BJ (cell line): ENCODE measurements around the gene APOC4. TPM values are rescaled to one million over a fixed set of nuclear protein-coding genes. Genes with fewer than 3 reads are reported as not detected.
"Not testable (repeated sequence)": the region's sequence is repeated elsewhere in the genome, so short reads cannot be mapped to it uniquely, and the experiment has no call there.

Source experiments
- CTCF ChIA-PET: fragments of 350-600 bp; formaldehyde crosslinking; extraction: SDS; loops from one replicate; lab custom pipeline; 2021; ENCODE audit warnings: antibody characterized with exemption, inconsistent platforms; lab: Yijun Ruan, JAX
- POLR2A ChIA-PET: fragments of 300-600 bp; sonication (Branson Sonifier 250); formaldehyde crosslinking; extraction: SDS; loops from one replicate; lab custom pipeline; 2021; ENCODE audit warnings: antibody characterized with exemption; lab: Charles Lee
- DNase-seq: peaks from one replicate; pipeline ENCODE4 v3.0.0-alpha.2; 2011; ENCODE audit warnings: low read depth
- H3K27me3 ChIP-seq: 2 replicates; pipeline ENCODE4 v1.6.0; 2011; ENCODE audit warnings: low read length; ENCODE audit not compliant: control insufficient read depth, insufficient read depth
- H3K36me3 ChIP-seq: 2 replicates; pipeline ENCODE4 v1.5.1; 2011; ENCODE audit warnings: low read length; ENCODE audit not compliant: control insufficient read depth, insufficient read depth
- H3K4me3 ChIP-seq: 2 replicates; pipeline ENCODE4 v1.5.1; 2011; ENCODE audit warnings: low read depth, mild to moderate bottlenecking, control low read depth, low read length
- CTCF ChIP-seq: IDR thresholded peaks from 2 replicates; pipeline ENCODE4 v1.5.1; 2011; ENCODE audit warnings: low read depth, mild to moderate bottlenecking, control low read depth, inconsistent platforms, low read length, moderate library complexity; ENCODE audit not compliant: insufficient read depth
- polyA plus RNA-seq: library from polyadenylated mRNA; depleted of rRNA; stranded (reverse); fragments of >200 nt; gene quantifications from 2 replicates; pipeline ENCODE4 v1.2.3, GENCODE V29; 2011

The APOC4 gene
- polyA plus RNA-seq, 1 experiment: not detected

- ChIA-PET CTCF (interaction anchor here (1.0 to 3.0 kb wide), 5 partner anchors 10 to 26 kb away, joined by 3 to 15 read pairs (median 4); no protein-coding TSS in a partner anchor), POLR2A (no interaction called here)
- Histone ChIP-seq H3K36me3 (no peaks in the 10 kb centered on the region), H3K4me3 (no peak overlapping the region), H3K27me3 (no peaks in the 10 kb centered on the region; the same call in 1 of the 2 replicates)
- no peak for TF ChIP-seq CTCF
- DNase-seq: no peak
Measured at GRCh38 chr19:44925114-44925891, 16.7 kb upstream of the APOC4 start.

DNA sequence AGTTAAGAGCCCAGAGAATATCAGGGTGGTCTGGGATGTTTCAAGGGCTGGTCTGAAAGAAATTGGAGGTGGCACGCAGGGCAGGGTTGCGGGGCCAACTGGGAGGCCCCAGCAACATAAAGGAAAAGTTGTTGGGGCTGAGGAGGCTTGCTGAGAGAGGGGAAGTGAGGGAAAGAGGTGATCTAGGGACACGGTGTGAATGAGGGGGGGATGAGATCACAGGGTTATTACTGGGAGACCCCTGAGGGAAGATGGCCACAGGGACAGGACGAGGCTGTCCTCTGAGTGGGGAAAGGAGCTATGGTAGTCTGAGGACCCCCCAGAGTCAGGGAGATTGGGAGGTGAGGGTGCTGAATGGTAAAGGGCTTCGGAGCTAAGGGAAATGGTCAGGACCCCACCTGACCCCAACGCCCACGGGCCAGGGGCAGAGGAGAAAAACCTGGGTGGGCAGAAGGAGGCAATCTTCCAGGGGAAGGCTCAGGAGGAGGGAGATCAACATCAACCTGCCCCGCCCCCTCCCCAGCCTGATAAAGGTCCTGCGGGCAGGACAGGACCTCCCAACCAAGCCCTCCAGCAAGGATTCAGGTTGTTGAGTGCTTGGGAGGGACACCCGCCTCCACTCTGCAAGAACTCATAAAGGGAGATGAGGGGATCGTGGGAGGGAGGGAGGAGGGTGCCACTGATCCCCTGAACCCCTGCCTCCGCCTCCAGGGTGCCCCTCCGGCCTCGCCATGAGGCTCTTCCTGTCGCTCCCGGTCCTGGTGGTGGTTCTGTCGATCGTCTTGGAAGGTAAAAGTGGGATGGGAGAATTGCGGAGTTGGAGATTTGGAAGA, 15.6 kb upstream of the APOC4 start:
- DNase-seq, H3K36me3 ChIP-seq, H3K4me3 ChIP-seq, POLR2A ChIA-PET, H3K27me3 ChIP-seq: not testable (repeated sequence)
- CTCF ChIA-PET: interaction anchor here (1.1 to 3.0 kb wide), 4 partner anchors 11 to 25 kb away, joined by 3 to 15 read pairs (median 4); no protein-coding TSS in a partner anchor

DNA sequence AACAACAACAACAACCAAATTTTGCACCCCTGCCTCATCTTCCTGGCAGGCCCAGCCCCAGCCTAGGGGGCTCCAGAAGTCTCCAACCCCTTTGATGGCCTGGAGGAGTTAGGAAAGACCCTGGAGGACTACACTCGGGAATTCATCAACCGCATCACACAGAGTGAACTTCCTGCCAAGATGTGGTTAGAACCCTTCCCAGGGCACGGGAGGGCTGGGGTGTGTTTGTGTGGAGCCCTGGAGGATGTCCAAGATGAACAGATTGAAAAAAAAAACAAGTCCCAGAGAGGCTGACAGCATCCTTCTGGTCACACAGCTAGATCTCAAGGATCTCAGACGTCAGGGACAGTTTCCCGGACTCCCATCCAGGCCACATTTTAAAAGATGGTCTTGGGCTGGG, 14.3 kb upstream of the APOC4 start:
- no peak for TF ChIP-seq CTCF
- no peaks in the 10 kb centered on the region; the same call in 1 of the 2 replicates for H3K27me3 ChIP-seq
- no peak for DNase-seq
- POLR2A ChIA-PET: no interaction called here
- CTCF ChIA-PET: no interaction called here
- no peaks in the 10 kb centered on the region for H3K36me3 ChIP-seq
- no peak overlapping the region for H3K4me3 ChIP-seq

- Histone ChIP-seq H3K36me3 (no peaks in the 10 kb centered on the region), H3K4me3 (no peak overlapping the region), H3K27me3 (no peaks in the 10 kb centered on the region; the same call in 1 of the 2 replicates)
- POLR2A ChIA-PET: no interaction called here
- no peak for TF ChIP-seq CTCF
- DNase-seq: no peak
- CTCF ChIA-PET: interaction anchor here (1.5 kb wide), 1 partner anchor 23 kb away, joined by 4 read pairs; no protein-coding TSS in a partner anchor
Measured at GRCh38 chr19:44930088-44930487, 11.9 kb upstream of the APOC4 start.

- POLR2A ChIA-PET: no interaction called here
- Histone ChIP-seq H3K4me3 (no peak overlapping the region), H3K36me3 (no peaks in the 10 kb centered on the region), H3K27me3 (no peaks in the 10 kb centered on the region)
- TF ChIP-seq CTCF: no peak
- no peak for DNase-seq
- CTCF ChIA-PET: interaction anchor here (1.0 kb wide), 1 partner anchor 28 kb away, joined by 3 read pairs; no protein-coding TSS in a partner anchor
Measured at GRCh38 chr19:44931541-44931940, 10.5 kb upstream of the APOC4 start.
